ENCODE data around the gene HOXD9.

Gene HOXD9

DNA sequence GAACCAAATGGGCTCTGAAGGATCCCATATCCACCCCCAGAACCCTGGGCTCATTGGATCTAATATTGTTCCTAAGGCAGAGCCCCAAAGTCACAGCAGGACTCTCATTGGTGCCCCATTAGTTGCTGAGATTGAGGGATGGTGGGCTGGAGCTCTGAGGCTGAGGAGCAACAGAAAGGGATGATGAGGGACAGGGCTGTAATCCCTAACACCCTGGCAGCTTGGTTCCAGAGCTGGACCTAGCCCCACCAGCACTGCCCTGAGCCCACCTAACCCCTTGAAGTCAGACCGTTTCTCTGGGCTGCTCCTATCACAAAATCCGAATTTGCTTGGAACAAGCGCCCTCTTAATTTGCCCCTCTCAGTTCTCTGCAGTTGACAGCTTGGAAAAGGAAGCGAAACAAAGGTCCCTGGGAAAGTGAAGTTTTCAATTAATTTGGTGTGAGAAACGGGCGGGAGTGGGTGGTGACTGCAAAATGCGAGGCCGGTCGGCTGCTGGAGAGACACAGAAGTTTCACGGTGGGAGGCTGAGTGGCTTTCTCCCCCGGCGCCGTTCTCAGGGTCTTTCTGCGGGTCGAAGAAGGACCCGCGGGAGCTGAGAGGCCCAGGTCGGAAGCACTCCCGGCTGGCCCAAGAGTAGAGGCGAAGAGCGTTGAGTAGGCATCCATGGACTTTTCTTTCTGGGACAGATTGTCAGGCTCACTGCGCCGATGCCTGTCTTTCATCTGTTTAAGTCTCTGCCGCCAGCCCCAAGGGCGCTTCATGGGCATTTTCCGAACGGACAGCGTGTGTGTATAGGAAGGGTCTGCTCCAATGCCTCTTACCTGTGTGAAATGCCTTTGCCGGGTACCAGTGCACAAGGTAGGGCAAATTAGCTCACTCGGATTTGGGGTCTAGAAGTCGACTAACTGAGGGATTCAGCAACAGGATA lies 30.9 kb upstream of the HOXD9 start:
- peaks cover 92% of the 10 kb centered on the region for H3K27me3 ChIP-seq (ENCODE audit: insufficient read depth, insufficient read length)
- peaks cover 10% of the 10 kb centered on the region for H3K36me3 ChIP-seq (ENCODE audit: insufficient read depth, insufficient read length, low read length)
- peaks cover 37% of the 10 kb centered on the region; the same call in 1 of the 2 replicates for H3K9me3 ChIP-seq (ENCODE audit: insufficient read depth, low read length)
- no peak overlapping the region for H3K4me3 ChIP-seq (ENCODE audit: insufficient read length, low read depth)
- H3K9ac ChIP-seq (ENCODE audit: insufficient read length, low read depth) = no peak overlapping the region
- H3K4me1 ChIP-seq (ENCODE audit: insufficient read depth, insufficient read length) = peaks cover 6% of the 10 kb centered on the region
- TF ChIP-seq YY1 (IDR thresholded peaks at IDR 0.05; ENCODE audit: insufficient read depth, insufficient read length) (no peak), SUZ12 (IDR thresholded peaks at IDR 0.05; ENCODE audit: extremely low read depth, insufficient read depth, insufficient read length) (no peak), ZNF274 (IDR thresholded peaks at IDR 0.05; ENCODE audit: low read depth, low read length) (no peak)
- DNase-seq (ENCODE audit: low read depth, low spot score) = no peak

DNA sequence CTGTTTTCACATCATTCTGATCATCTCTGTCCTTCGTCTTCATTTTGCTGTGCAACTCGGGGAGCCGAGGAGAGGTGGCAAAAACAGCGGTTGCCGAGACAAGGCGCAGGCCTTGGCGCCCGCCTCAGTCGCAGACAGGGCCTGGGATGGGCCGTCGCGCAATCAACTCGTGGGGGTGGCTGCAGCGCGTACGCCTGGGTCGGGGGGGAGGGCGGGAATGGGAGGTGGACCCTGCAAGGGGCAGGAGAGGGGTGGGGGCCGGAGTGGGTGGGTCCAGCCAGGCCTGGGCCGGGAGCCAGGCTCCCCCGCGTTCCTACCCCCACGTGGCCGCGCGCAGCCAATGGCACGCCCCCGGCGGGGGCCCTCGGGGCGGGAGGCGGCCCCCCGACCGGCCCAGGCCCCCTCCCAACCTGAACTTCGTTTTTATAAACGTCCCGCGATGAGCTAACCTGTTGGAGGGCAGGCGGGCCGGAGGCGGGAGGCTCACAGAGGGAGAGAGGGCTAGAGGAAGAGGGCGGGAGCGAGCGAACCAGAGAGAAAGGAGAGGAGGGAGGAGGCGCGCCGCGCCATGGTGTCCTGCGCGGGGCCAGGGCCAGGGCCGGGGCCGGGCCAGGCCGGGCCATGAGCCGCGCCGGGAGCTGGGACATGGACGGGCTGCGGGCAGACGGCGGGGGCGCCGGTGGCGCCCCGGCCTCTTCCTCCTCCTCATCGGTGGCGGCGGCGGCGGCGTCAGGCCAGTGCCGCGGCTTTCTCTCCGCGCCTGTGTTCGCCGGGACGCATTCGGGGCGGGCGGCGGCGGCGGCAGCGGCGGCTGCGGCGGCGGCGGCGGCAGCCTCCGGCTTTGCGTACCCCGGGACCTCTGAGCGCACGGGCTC lies 30.0 kb upstream of the HOXD9 start, which contains the start of gene HOXD13:
TSS of gene HOXD13 (plus strand) at position 452 of the 875 bp plus-strand sequence. CDS start at position 622, 170 bp downstream.
- Histone ChIP-seq H3K4me3 (ENCODE audit: insufficient read length, low read depth) (peak within 1 kb of the TSS; percentile 77), H3K27me3 (ENCODE audit: insufficient read depth, insufficient read length) (peaks cover 83% of the 10 kb centered on the region), H3K36me3 (ENCODE audit: insufficient read depth, insufficient read length, low read length) (peaks cover 10% of the 10 kb centered on the region), H3K4me1 (ENCODE audit: insufficient read depth, insufficient read length) (peaks cover 6% of the 10 kb centered on the region), H3K9me3 (ENCODE audit: insufficient read depth, low read length) (peaks cover 37% of the 10 kb centered on the region; the same call in 1 of the 2 replicates), H3K9ac (ENCODE audit: insufficient read length, low read depth) (peak within 1 kb of the TSS; percentile 82)
- no peak for DNase-seq (ENCODE audit: low read depth, low spot score)
- no peak for TF ChIP-seq SUZ12 (IDR thresholded peaks at IDR 0.05; ENCODE audit: extremely low read depth, insufficient read depth, insufficient read length)
- no peak for TF ChIP-seq ZNF274 (IDR thresholded peaks at IDR 0.05; ENCODE audit: low read depth, low read length)
- TF ChIP-seq YY1 (IDR thresholded peaks at IDR 0.05; ENCODE audit: insufficient read depth, insufficient read length) = no peak

DNA sequence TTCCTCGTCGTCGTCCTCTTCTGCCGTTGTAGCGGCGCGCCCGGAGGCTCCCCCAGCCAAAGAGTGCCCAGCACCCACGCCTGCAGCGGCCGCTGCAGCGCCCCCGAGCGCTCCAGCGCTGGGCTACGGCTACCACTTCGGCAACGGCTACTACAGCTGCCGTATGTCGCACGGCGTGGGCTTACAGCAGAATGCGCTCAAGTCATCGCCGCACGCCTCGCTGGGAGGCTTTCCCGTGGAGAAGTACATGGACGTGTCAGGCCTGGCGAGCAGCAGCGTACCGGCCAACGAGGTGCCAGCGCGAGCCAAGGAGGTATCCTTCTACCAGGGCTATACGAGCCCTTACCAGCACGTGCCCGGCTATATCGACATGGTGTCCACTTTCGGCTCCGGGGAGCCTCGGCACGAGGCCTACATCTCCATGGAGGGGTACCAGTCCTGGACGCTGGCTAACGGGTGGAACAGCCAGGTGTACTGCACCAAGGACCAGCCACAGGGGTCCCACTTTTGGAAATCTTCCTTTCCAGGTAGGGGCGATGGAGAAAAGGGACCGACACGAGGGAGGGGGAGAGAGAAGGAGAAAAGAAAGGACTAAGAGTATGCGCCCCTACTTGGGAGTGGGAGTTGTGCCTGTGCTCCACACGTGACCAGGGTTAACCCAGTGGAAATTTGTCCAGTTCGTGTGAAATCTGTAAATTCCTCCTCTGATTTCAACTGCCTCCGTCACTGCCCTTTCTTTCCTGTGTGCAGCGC lies 29.2 kb upstream of the HOXD9 start:
- TF ChIP-seq YY1 (IDR thresholded peaks at IDR 0.05; ENCODE audit: insufficient read depth, insufficient read length) = no peak
- TF ChIP-seq ZNF274 (IDR thresholded peaks at IDR 0.05; ENCODE audit: low read depth, low read length) = no peak
- TF ChIP-seq SUZ12 (IDR thresholded peaks at IDR 0.05; ENCODE audit: extremely low read depth, insufficient read depth, insufficient read length) = no peak
- Histone ChIP-seq H3K9ac (ENCODE audit: insufficient read length, low read depth) (peak overlapping the region; percentile 82), H3K27me3 (ENCODE audit: insufficient read depth, insufficient read length) (peaks cover 76% of the 10 kb centered on the region), H3K4me1 (ENCODE audit: insufficient read depth, insufficient read length) (peaks cover 6% of the 10 kb centered on the region), H3K36me3 (ENCODE audit: insufficient read depth, insufficient read length, low read length) (peaks cover 10% of the 10 kb centered on the region), H3K4me3 (ENCODE audit: insufficient read length, low read depth) (peak overlapping the region; percentile 77), H3K9me3 (ENCODE audit: insufficient read depth, low read length) (peaks cover 37% of the 10 kb centered on the region; the same call in 1 of the 2 replicates)
- no peak for DNase-seq (ENCODE audit: low read depth, low spot score)

GRCh38 chr2:176093898-176094249 lies 28.6 kb upstream of the HOXD9 start:
- Histone ChIP-seq H3K4me3 (ENCODE audit: insufficient read length, low read depth) (peak overlapping the region; percentile 77), H3K36me3 (ENCODE audit: insufficient read depth, insufficient read length, low read length) (peaks cover 10% of the 10 kb centered on the region), H3K9me3 (ENCODE audit: insufficient read depth, low read length) (peaks cover 39% of the 10 kb centered on the region; the same call in 1 of the 2 replicates), H3K9ac (ENCODE audit: insufficient read length, low read depth) (peak overlapping the region; percentile 82), H3K27me3 (ENCODE audit: insufficient read depth, insufficient read length) (peaks cover 76% of the 10 kb centered on the region), H3K4me1 (ENCODE audit: insufficient read depth, insufficient read length) (peaks cover 6% of the 10 kb centered on the region)
- TF ChIP-seq YY1 (IDR thresholded peaks at IDR 0.05; ENCODE audit: insufficient read depth, insufficient read length) (no peak), ZNF274 (IDR thresholded peaks at IDR 0.05; ENCODE audit: low read depth, low read length) (no peak), SUZ12 (IDR thresholded peaks at IDR 0.05; ENCODE audit: extremely low read depth, insufficient read depth, insufficient read length) (no peak)
- DNase-seq (ENCODE audit: low read depth, low spot score) = no peak

DNA sequence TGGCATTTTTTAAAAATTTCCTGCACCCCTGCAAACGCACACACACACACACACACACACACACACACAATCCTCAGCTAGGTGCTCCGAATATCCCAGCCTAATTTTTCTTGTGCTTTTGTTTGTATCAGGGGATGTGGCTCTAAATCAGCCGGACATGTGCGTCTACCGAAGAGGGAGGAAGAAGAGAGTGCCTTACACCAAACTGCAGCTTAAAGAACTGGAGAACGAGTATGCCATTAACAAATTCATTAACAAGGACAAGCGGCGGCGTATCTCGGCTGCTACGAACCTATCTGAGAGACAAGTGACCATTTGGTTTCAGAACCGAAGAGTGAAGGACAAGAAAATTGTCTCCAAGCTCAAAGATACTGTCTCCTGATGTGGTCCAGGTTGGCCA lies 28.2 kb upstream of the HOXD9 start:
- Histone ChIP-seq H3K9me3 (ENCODE audit: insufficient read depth, low read length) (peaks cover 43% of the 10 kb centered on the region; the same call in 1 of the 2 replicates), H3K36me3 (ENCODE audit: insufficient read depth, insufficient read length, low read length) (peaks cover 10% of the 10 kb centered on the region), H3K4me1 (ENCODE audit: insufficient read depth, insufficient read length) (peaks cover 8% of the 10 kb centered on the region), H3K27me3 (ENCODE audit: insufficient read depth, insufficient read length) (peaks cover 76% of the 10 kb centered on the region), H3K9ac (ENCODE audit: insufficient read length, low read depth) (no peak overlapping the region), H3K4me3 (ENCODE audit: insufficient read length, low read depth) (no peak overlapping the region)
- TF ChIP-seq YY1 (IDR thresholded peaks at IDR 0.05; ENCODE audit: insufficient read depth, insufficient read length) = no peak
- no peak for TF ChIP-seq ZNF274 (IDR thresholded peaks at IDR 0.05; ENCODE audit: low read depth, low read length)
- no peak for TF ChIP-seq SUZ12 (IDR thresholded peaks at IDR 0.05; ENCODE audit: extremely low read depth, insufficient read depth, insufficient read length)
- DNase-seq (ENCODE audit: low read depth, low spot score) = no peak

DNA sequence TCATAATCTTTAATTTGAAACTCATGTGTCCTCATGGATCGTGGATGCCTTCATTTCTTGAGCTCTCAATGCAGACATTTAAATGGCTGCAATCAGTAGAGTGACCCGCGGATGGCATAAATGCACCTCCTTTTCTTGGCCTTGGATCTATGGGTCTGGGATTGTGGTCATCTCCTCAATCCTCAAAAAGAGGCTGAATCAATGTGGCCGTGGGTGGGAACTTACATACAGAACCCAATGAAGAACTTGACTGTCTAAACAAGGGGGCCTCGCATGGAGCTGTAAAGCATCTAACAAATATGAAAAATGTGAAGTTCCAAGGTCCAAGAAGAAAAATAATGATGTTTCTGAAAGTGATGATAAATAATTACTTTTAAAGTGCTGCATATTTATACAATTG lies 27.1 kb upstream of the HOXD9 start:
- peaks cover 54% of the 10 kb centered on the region; the same call in 1 of the 2 replicates for H3K9me3 ChIP-seq (ENCODE audit: insufficient read depth, low read length)
- peaks cover 10% of the 10 kb centered on the region for H3K36me3 ChIP-seq (ENCODE audit: insufficient read depth, insufficient read length, low read length)
- H3K4me1 ChIP-seq (ENCODE audit: insufficient read depth, insufficient read length) = peaks cover 8% of the 10 kb centered on the region
- no peak for DNase-seq (ENCODE audit: low read depth, low spot score)
- H3K9ac ChIP-seq (ENCODE audit: insufficient read length, low read depth) = no peak overlapping the region
- H3K27me3 ChIP-seq (ENCODE audit: insufficient read depth, insufficient read length) = peaks cover 76% of the 10 kb centered on the region
- TF ChIP-seq YY1 (IDR thresholded peaks at IDR 0.05; ENCODE audit: insufficient read depth, insufficient read length) = no peak
- TF ChIP-seq ZNF274 (IDR thresholded peaks at IDR 0.05; ENCODE audit: low read depth, low read length) = no peak
- no peak for TF ChIP-seq SUZ12 (IDR thresholded peaks at IDR 0.05; ENCODE audit: extremely low read depth, insufficient read depth, insufficient read length)
- H3K4me3 ChIP-seq (ENCODE audit: insufficient read length, low read depth) = no peak overlapping the region
